HepG2 (cell line): ENCODE measurements around the gene AKT2. TPM values are rescaled to one million over a fixed set of nuclear protein-coding genes. Genes with fewer than 3 reads are reported as not detected.

Experiments used
- DMTF1 ChIP-seq: sonication (generic); formaldehyde crosslinking; IDR thresholded peaks from 2 replicates; pipeline ENCODE4 v1.4.0; 2020; ENCODE audit warnings: mild to moderate bottlenecking, missing genetic modification reagents
- FOXA3 ChIP-seq: IDR thresholded peaks from 2 replicates; pipeline ENCODE4 v1.6.1; 2016; ENCODE audit warnings: missing genetic modification reagents, missing compliant biosample characterization
- FOXO1 ChIP-seq: sonication (generic); formaldehyde crosslinking; IDR thresholded peaks from 2 replicates; pipeline ENCODE4 v1.4.0; 2020; ENCODE audit warnings: missing genetic modification reagents
- GTF3A ChIP-seq: sonication (generic); formaldehyde crosslinking; conservative IDR thresholded peaks from 2 replicates; pipeline ENCODE4 v1.4.0; 2020; ENCODE audit warnings: mild to moderate bottlenecking, missing genetic modification reagents
- HDAC1 ChIP-seq: sonication (generic); formaldehyde crosslinking; IDR thresholded peaks from 2 replicates; pipeline ENCODE4 v1.5.1; 2020; ENCODE audit warnings: mild to moderate bottlenecking, missing genetic modification reagents
- NAIF1 ChIP-seq: sonication (generic); formaldehyde crosslinking; IDR thresholded peaks from 2 replicates; pipeline ENCODE4 v1.5.0; 2020; ENCODE audit warnings: mild to moderate bottlenecking, missing genetic modification reagents, borderline replicate concordance
- NFE2L2 ChIP-seq: fragments of 150-350 bp; IDR thresholded peaks from 2 replicates; pipeline ENCODE4 v1.6.1; 2014; ENCODE audit warnings: low read length
- NR3C1 ChIP-seq: sonication (generic); formaldehyde crosslinking; IDR thresholded peaks from 2 replicates; pipeline ENCODE4 v1.4.0; 2020; ENCODE audit warnings: missing genetic modification reagents
- PITX1 ChIP-seq: sonication (generic); formaldehyde crosslinking; IDR thresholded peaks from 2 replicates; pipeline ENCODE4 v1.5.1; 2020; ENCODE audit warnings: mild to moderate bottlenecking, missing genetic modification reagents
- SMYD3 ChIP-seq: sonication (generic); formaldehyde crosslinking; IDR thresholded peaks from 2 replicates; pipeline ENCODE4 v1.8.1; 2023; ENCODE audit warnings: mild to moderate bottlenecking, missing genetic modification reagents
- TFAP4 ChIP-seq: sonication (generic); IDR thresholded peaks from 2 replicates; pipeline ENCODE4 v1.6.1; 2016; ENCODE audit warnings: low read depth, borderline replicate concordance
- THAP11 ChIP-seq: IDR thresholded peaks from 2 replicates; pipeline ENCODE4 v1.6.1; 2016; ENCODE audit warnings: missing biosample characterization, missing genetic modification reagents
- ZBTB43 ChIP-seq: sonication (generic); formaldehyde crosslinking; conservative IDR thresholded peaks from 2 replicates; pipeline ENCODE4 v1.4.0; 2020; ENCODE audit warnings: missing genetic modification reagents
- ZNF230 ChIP-seq: sonication (generic); formaldehyde crosslinking; IDR thresholded peaks from 2 replicates; pipeline ENCODE4 v1.4.0; 2020; ENCODE audit warnings: mild to moderate bottlenecking, missing genetic modification reagents
- ZNF232 ChIP-seq: sonication (generic); formaldehyde crosslinking; IDR thresholded peaks from 2 replicates; pipeline ENCODE4 v1.4.0; 2020; ENCODE audit warnings: missing genetic modification reagents, borderline replicate concordance
- ZNF547 ChIP-seq: sonication (generic); formaldehyde crosslinking; IDR thresholded peaks from 2 replicates; pipeline ENCODE4 v1.5.1; 2020; ENCODE audit warnings: mild to moderate bottlenecking, missing genetic modification reagents
- ZNF562 ChIP-seq: sonication (generic); formaldehyde crosslinking; IDR thresholded peaks from 2 replicates; pipeline ENCODE4 v1.8.0; 2022; ENCODE audit warnings: missing genetic modification reagents, borderline replicate concordance
- ZNF607 ChIP-seq: sonication (generic); formaldehyde crosslinking; IDR thresholded peaks from 2 replicates; pipeline ENCODE4 v1.5.1; 2020; ENCODE audit warnings: missing genetic modification reagents, mild to moderate bottlenecking, borderline replicate concordance
- ZNF646 ChIP-seq: sonication (generic); formaldehyde crosslinking; IDR thresholded peaks from 2 replicates; pipeline ENCODE4 v1.9.0; 2021; ENCODE audit warnings: mild to moderate bottlenecking, missing genetic modification reagents
- polyA plus RNA-seq, 8 experiments: library from polyadenylated mRNA; depleted of rRNA in 3 of 8; stranded (reverse) in 7 of 8; unstranded in 1 of 8; fragments of >200 nt; fragmentation: Illumina TruSeq in 4 of 8; extraction: Trizol in 4 of 8; gene quantifications; 2 replicates each; pipeline versions ENCODE4 v1.2.1 to v1.2.3, GENCODE V29; 2011 to 2016; ENCODE audit warnings: low read depth in 4 of 8, missing spikeins in 1 of 8, mixed read lengths in 1 of 8; ENCODE audit not compliant: insufficient read depth in 1 of 8
- total RNA-seq, 5 experiments: library from RNA; depleted of rRNA; stranded (reverse); fragments of >200 nt; fragmentation: Illumina TruSeq; extraction: Trizol; gene quantifications; 2 replicates each; pipeline ENCODE4 v1.2.3, GENCODE V29; 2016; ENCODE audit warnings: low read depth in 1 of 5

AKT2 gene
- total and polyA plus RNA-seq, 2 of the 13 experiments (the other 11 are each of a cell fraction or from before 2014, with no cell fraction given): 82.1 to 173 TPM

- TF ChIP-seq ZNF646: no peak; the same call in 1 of the 2 replicates
- peak; percentile 83 for TF ChIP-seq HDAC1 (CRISPR knock-in tag)
- 0 out of 2 replicates have a peak, but pooled peaks have one; percentile 72 for TF ChIP-seq ZNF232
- no peak for TF ChIP-seq ZNF562 (CRISPR knock-in tag)
- TF ChIP-seq NR3C1 (CRISPR knock-in tag): no peak
- no peak for TF ChIP-seq NFE2L2
- TF ChIP-seq ZNF547: no peak
- TF ChIP-seq DMTF1: no peak; the same call in 1 of the 2 replicates
- TF ChIP-seq NAIF1 (CRISPR knock-in tag): no peak
- TF ChIP-seq FOXA3 (CRISPR knock-in tag): peak; percentile 75
- TF ChIP-seq ZNF230: peak; percentile 77; the same call in 1 of the 2 replicates
- TF ChIP-seq TFAP4: peak; percentile 79; the same call in 1 of the 2 replicates
- peak; percentile 63; the same call in 1 of the 2 replicates for TF ChIP-seq FOXO1 (CRISPR knock-in tag)
- TF ChIP-seq SMYD3: no peak; the same call in 1 of the 2 replicates
- TF ChIP-seq THAP11 (CRISPR knock-in tag): peak; percentile 90
- peak; percentile 71 for TF ChIP-seq ZBTB43 (CRISPR knock-in tag)
- no peak for TF ChIP-seq GTF3A (CRISPR knock-in tag)
- TF ChIP-seq PITX1: peak; percentile 36; the same call in 1 of the 2 replicates
- TF ChIP-seq ZNF607 (CRISPR knock-in tag): no peak
These were observed 53.4 kb downstream of the AKT2 start (continued) for GRCh38 chr19:40231544-40232424.
